ENCODE measurements around the gene TRPT1.

Gene TRPT1

GRCh38 chr11:64206457-64207255 lies 19.3 kb downstream of the TRPT1 start, which contains the start of gene FERMT3:
Gene FERMT3, plus strand, starts transcription at chr11:64206721. Its CDS starts 644 bp downstream, at chr11:64207365.
- DNase-seq = no peak

GRCh38 chr11:64204464-64204989 lies 21.5 kb downstream of the TRPT1 start:
- peak; percentile 87 to 96 for DNase-seq

GRCh38 chr11:64204080-64204440 lies 21.9 kb downstream of the TRPT1 start:
- DNase-seq = no peak

GRCh38 chr11:64203421-64204079 lies 22.4 kb downstream of the TRPT1 start:
- DNase-seq = no peak

GRCh38 chr11:64202992-64203391 lies 23.0 kb downstream of the TRPT1 start:
- DNase-seq = no peak

- DNase-seq = no peak
Observed at GRCh38 chr11:64201543-64201942, 24.4 kb downstream of the TRPT1 start.

GRCh38 chr11:64198511-64198910 lies 27.5 kb downstream of the TRPT1 start:
- no peak for DNase-seq

- no peak for DNase-seq
Observed at GRCh38 chr11:64196626-64197025, 29.4 kb downstream of the TRPT1 start.

GRCh38 chr11:64192434-64192833 lies 33.6 kb downstream of the TRPT1 start:
- no peak for DNase-seq

GRCh38 chr11:64186492-64187165 lies 39.4 kb downstream of the TRPT1 start:
- no peak for DNase-seq

GRCh38 chr11:64185693-64186491 lies 40.1 kb downstream of the TRPT1 start, which contains the start of gene STIP1:
Gene STIP1, plus strand, starts transcription at chr11:64186171. Its CDS starts 91 bp downstream, at chr11:64186262.
- peak; percentile 100 for DNase-seq

GRCh38 chr11:64185175-64185692 lies 40.8 kb downstream of the TRPT1 start:
- peak; percentile 48 to 60 for DNase-seq

GRCh38 chr11:64183890-64184289 lies 42.1 kb downstream of the TRPT1 start:
- no peak for DNase-seq

- DNase-seq = peak; percentile 65 to 85
Observed at GRCh38 chr11:64181506-64182411, 44.2 kb downstream of the TRPT1 start.

- DNase-seq = peak; percentile 89 to 95
Observed at GRCh38 chr11:64180891-64181290, 45.1 kb downstream of the TRPT1 start.

- DNase-seq = no peak
Observed at GRCh38 chr11:64178951-64179639, 46.9 kb downstream of the TRPT1 start.

GRCh38 chr11:64178203-64178602 lies 47.8 kb downstream of the TRPT1 start:
- DNase-seq = no peak

GRCh38 chr11:64176751-64177150 lies 49.2 kb downstream of the TRPT1 start:
- no peak for DNase-seq

Measured in NCI-H524 (cell line).